ENCODE results near the gene FGF19. TPM values are rescaled to one million over a fixed set of nuclear protein-coding genes. Genes with fewer than 3 reads are reported as not detected.

FGF19 gene
- total RNA-seq, 1 experiment from 2014 or later, result not detected

DNA sequence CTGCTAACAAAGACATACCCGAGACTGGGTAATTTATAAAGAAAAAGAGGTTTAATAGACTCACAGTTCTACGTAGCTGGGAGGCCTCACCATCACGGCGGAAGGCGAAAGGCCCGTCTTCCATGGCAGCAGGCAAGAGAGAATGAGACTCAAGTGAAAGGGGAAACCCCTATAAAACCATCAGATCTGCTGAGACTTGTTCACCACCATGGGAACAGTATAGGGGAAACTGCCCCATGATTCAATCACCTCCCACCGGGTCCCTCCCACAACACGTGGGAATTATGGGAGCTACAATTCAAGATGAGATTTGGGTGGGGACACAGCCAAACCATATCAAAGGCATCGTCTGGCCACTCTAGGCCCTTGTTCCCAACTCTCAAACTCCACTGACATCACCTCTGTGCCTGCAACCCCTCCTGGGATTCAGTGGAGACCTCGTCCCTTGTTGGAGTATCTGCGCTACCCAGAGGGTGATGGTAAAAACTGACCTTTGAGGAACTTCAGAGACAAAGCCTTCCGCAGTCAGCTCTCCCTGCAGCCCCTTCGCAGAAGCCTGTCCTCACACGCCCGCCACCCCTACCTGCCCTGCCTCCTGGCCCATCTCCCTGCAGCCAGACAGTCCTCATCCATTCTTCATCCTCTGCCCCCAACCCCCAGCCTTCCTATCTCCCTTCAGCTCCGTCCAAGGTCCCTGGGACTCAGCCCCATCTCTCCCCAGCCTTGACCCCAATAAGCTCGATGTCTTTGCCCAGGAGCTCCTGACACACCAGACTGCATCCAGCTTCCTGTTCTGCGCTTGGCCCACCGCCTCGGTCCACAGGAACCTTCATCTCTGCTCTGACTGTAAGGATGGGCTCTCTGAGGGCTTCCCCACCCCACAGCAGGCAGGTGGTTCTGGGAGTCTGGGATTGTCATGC lies 47.0 kb downstream of the FGF19 start:
- DNase-seq (no peak), ATAC-seq (no peak)
- Histone ChIP-seq H3F3A (ENCODE audit: low read length, unreplicated experiment) (peaks cover 25% of the 10 kb centered on the region), H3K4me3 (ENCODE audit: low read length) (no peak overlapping the region), H3K4me1 (ENCODE audit: insufficient read depth, low read length) (peaks cover 38% of the 10 kb centered on the region), H3K36me3 (ENCODE audit: low read depth, low read length) (peaks cover 17% of the 10 kb centered on the region), H3K9me2 (replicated peaks; ENCODE audit: low read length) (no peaks in the 10 kb centered on the region), H3K9ac (ENCODE audit: low read length) (no peak overlapping the region), H3K79me2 (ENCODE audit: low read length) (peaks cover 4% of the 10 kb centered on the region; the same call in 1 of the 2 replicates), H3K27me3 (ENCODE audit: low read length) (no peaks in the 10 kb centered on the region), H2AFZ (ENCODE audit: low read length) (no peak overlapping the region), H3K4me2 (ENCODE audit: low read length) (no peak overlapping the region), H4K20me1 (ENCODE audit: low read length) (peaks cover 14% of the 10 kb centered on the region), H3K27ac (ENCODE audit: low read length) (no peak overlapping the region), H3K9me3 (ENCODE audit: low read length) (no peaks in the 10 kb centered on the region)
- TF ChIP-seq EZH2 (IDR thresholded peaks at IDR 0.05; ENCODE audit: low read length, unreplicated experiment) (no peak), EZH2phosphoT487 (IDR thresholded peaks at IDR 0.05; ENCODE audit: borderline replicate concordance, low read length) (no peak)
- TF ChIP-seq, protein P1, sequence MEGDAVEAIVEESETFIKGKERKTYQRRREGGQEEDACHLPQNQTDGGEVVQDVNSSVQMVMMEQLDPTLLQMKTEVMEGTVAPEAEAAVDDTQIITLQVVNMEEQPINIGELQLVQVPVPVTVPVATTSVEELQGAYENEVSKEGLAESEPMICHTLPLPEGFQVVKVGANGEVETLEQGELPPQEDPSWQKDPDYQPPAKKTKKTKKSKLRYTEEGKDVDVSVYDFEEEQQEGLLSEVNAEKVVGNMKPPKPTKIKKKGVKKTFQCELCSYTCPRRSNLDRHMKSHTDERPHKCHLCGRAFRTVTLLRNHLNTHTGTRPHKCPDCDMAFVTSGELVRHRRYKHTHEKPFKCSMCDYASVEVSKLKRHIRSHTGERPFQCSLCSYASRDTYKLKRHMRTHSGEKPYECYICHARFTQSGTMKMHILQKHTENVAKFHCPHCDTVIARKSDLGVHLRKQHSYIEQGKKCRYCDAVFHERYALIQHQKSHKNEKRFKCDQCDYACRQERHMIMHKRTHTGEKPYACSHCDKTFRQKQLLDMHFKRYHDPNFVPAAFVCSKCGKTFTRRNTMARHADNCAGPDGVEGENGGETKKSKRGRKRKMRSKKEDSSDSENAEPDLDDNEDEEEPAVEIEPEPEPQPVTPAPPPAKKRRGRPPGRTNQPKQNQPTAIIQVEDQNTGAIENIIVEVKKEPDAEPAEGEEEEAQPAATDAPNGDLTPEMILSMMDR (conservative IDR thresholded peaks at IDR 0.05; ENCODE audit: low read depth, low read length), result no peak
- intact Hi-C loops (cut with micrococcal nuclease), result no loop called here
- no TSS peak for BruUV-seq (replicated peaks)
- CTCF ChIA-PET, result no interaction called here
- POLR2A ChIA-PET (ENCODE audit: unreplicated experiment), result interaction anchor here (0.6 kb wide), 1 partner anchor 36 kb away, joined by 10 read pairs; no protein-coding TSS in a partner anchor

DNA sequence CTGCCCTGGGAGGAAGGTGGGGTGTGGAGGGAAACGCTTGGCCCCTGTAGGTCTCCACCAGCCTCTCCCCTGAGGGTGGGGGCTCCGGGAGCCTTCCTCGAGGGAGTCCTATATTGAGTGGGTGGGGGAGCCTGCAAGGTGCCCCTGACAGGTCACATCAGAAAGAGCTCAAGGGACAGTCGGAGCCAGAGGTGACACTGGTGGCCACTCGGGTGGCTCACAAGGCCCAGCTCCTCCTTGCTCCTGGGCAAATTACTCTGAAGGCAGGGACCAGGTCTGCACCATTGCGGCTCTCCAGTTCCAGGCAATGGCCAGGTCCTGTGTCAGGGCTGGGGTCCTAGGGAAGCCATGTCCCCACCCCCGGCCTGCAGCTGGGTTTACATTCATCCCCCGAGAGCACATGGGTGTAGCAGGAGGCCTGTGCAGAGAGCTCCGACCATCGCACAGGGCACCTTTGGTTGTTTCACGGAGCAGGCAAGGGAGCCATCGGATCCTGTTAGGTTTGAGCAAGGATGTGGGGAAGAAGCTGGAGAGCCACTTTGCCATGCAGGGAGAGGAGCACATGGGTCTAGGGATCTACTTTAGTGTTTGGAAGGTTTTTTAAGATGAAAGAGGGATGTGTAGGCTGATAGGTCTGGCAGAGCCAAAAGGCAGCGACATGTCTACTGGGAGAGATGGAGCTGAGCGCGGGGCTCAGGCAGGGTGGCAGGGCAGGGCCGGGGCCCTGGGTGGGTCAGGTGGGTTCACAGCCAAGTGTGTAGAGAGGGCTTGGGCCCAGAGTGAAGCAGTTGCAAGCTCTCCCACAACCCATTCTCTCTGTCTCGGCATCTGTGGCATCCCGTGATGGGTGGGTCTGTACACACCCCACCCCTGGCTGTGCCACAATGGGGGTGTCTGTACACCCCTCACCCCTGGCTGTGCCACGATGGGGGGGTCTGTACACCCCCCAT lies 48.1 kb downstream of the FGF19 start:
- H3K27me3 ChIP-seq (ENCODE audit: low read length), result no peaks in the 10 kb centered on the region
- peaks cover 49% of the 10 kb centered on the region for H3K4me1 ChIP-seq (ENCODE audit: insufficient read depth, low read length)
- no peaks in the 10 kb centered on the region for H3K9me2 ChIP-seq (replicated peaks; ENCODE audit: low read length)
- H4K20me1 ChIP-seq (ENCODE audit: low read length), result peaks cover 24% of the 10 kb centered on the region
- H3K4me3 ChIP-seq (ENCODE audit: low read length), result no peak overlapping the region; the same call in 1 of the 2 replicates
- BruUV-seq (replicated peaks), result no TSS peak
- ATAC-seq, result peak; percentile 1
- CTCF ChIA-PET, result no interaction called here
- H3K79me2 ChIP-seq (ENCODE audit: low read length), result peaks cover 4% of the 10 kb centered on the region; the same call in 1 of the 2 replicates
- H3K4me2 ChIP-seq (ENCODE audit: low read length), result peak overlapping the region; percentile 47
- H2AFZ ChIP-seq (ENCODE audit: low read length), result no peak overlapping the region
- DNase-seq, result peak; percentile 46
- H3F3A ChIP-seq (ENCODE audit: low read length, unreplicated experiment), result peaks cover 34% of the 10 kb centered on the region
- H3K36me3 ChIP-seq (ENCODE audit: low read depth, low read length), result peaks cover 28% of the 10 kb centered on the region
- TF ChIP-seq EZH2 (IDR thresholded peaks at IDR 0.05; ENCODE audit: low read length, unreplicated experiment), result no peak
- no peak for TF ChIP-seq EZH2phosphoT487 (IDR thresholded peaks at IDR 0.05; ENCODE audit: borderline replicate concordance, low read length)
- TF ChIP-seq, protein P1 (conservative IDR thresholded peaks at IDR 0.05; ENCODE audit: low read depth, low read length), result no peak
- POLR2A ChIA-PET (ENCODE audit: unreplicated experiment), result interaction anchor here (0.6 to 0.9 kb wide), 2 partner anchors 10 to 35 kb away, joined by 3 to 10 read pairs; no protein-coding TSS in a partner anchor
- peak overlapping the region; percentile 42 for H3K9ac ChIP-seq (ENCODE audit: low read length)
- peak overlapping the region; percentile 87 for H3K27ac ChIP-seq (ENCODE audit: low read length)
- intact Hi-C loops (cut with micrococcal nuclease), result loop anchor here (2.0 kb wide), 1 partner anchor 15 kb away; no protein-coding TSS in a partner anchor
- no peaks in the 10 kb centered on the region for H3K9me3 ChIP-seq (ENCODE audit: low read length)
